Adrenal gland (tissue), 12 donors: ENCODE measurements around the gene PDE6B. TPM values are rescaled to one million over a fixed set of nuclear protein-coding genes. Genes with fewer than 3 reads are reported as not detected.

Experiments
- DNase-seq, 7 donors: peaks; one replicate each; pipeline ENCODE4 v3.0.0-alpha.2; 2019 to 2020
- H3K27ac ChIP-seq, 5 donors: fragments of 200-600 bp; sonication (generic) in 4 of 5; 1 replicate in 3 of 5; 2 replicates in 2 of 5; pipeline versions ENCODE4 v1.5.1 to v1.8.0; 2016 to 2020; ENCODE audit warnings: mild to moderate bottlenecking in 1 of 5
- H3K27me3 ChIP-seq: fragments of 200-600 bp; 2 replicates; pipeline ENCODE4 v1.8.0; 2021
- H3K36me3 ChIP-seq, 2 donors: fragments of 200-600 bp; replicated peaks in 1 of 2; 1 replicate in 1 of 2; 2 replicates in 1 of 2; pipeline versions ENCODE4 v1.5.1 to v1.8.0; 2018 to 2022
- H3K4me1 ChIP-seq, 2 donors: fragments of 200-600 bp; replicated peaks in 1 of 2; 1 replicate in 1 of 2; 2 replicates in 1 of 2; pipeline versions ENCODE4 v1.5.1 to v1.8.0; 2018 to 2021
- H3K4me3 ChIP-seq, 4 donors: fragments of 200-600 bp; sonication (generic) in 3 of 4; one replicate each; pipeline ENCODE4 v1.5.1; 2016 to 2018
- H3K9me3 ChIP-seq, 3 donors: fragments of 200-600 bp; sonication (generic) in 1 of 3; replicated peaks in 1 of 3; 1 replicate in 2 of 3; 2 replicates in 1 of 3; pipeline versions ENCODE4 v1.5.1 to v1.8.0; 2016 to 2021
- CTCF ChIP-seq, 6 experiments: fragments of 450-650 bp in 4 of 6; fragments of 200-600 bp in 2 of 6; sonication (generic) in 1 of 6; IDR thresholded peaks; 1 replicate in 5 of 6; 2 replicates in 1 of 6; pipeline versions ENCODE4 v1.5.1 to v1.8.0; 2016 to 2021; ENCODE audit warnings: antibody characterized with exemption in 6 of 6, mild to moderate bottlenecking in 2 of 6, moderate library complexity in 1 of 6
- POLR2A ChIP-seq, 2 donors: fragments of 450-650 bp; IDR thresholded peaks; one replicate each; pipeline ENCODE4 v1.6.1; 2017; ENCODE audit warnings: antibody characterized with exemption in 2 of 2, mild to moderate bottlenecking in 2 of 2, moderate library complexity in 1 of 2
- WGBS, 4 donors: extraction: QIAGEN DNeasy Blood & Tissue Kit in 2 of 4; methylation state at CpG; one replicate each; pipeline versions ENCODE4 v1.1.5 to v1.1.7; 2013 to 2017; 5-methylcytosine and 5-hydroxymethylcytosine counted together
- intact Hi-C, 2 donors: fragments of 100-400 bp; cut with DNase I; formaldehyde crosslinking; loops; one replicate each; pipeline versions ENCODE4 v1.14.1 to v1.15.0; 2022 to 2023
- polyA plus RNA-seq, 3 donors: library from polyadenylated mRNA; stranded (reverse); fragments of 200-250 nt in 2 of 3; fragments of 350-450 nt in 1 of 3; fragmentation: Illumina TruSeq in 1 of 3; extraction: RNeasy Lipid Tissue Mini Kit (QIAGEN cat#74804) in 1 of 3; gene quantifications; one replicate each; pipeline ENCODE4 v1.2.3, GENCODE V29; 2013 to 2014
- total RNA-seq, 9 donors: library from RNA; depleted of rRNA in 4 of 9; stranded (reverse); fragments of >200 nt in 4 of 9; fragments of 120-200 nt in 1 of 9; fragmentation: NEBNext Ultra II Directional in 1 of 9; extraction: Animal tissue kit (Norgen Biotek cat#: 25700) in 1 of 9; gene quantifications; one replicate each; pipeline versions ENCODE4 v1.1.0 to v1.2.4, GENCODE V29; 2013 to 2023
- donor health status: healthy with polysubstance abuse.
- donor health status: Bipolar disorder and iron deficiency.
- donor health status: DM: yes; HTN: yes; CAD: no.
- donor health status: DM: no; HTN: no; CAD: no.
- donor health status: DM: no; HTN: no; CAD: no.
- donor health status: DM: yes; HTN: yes; CAD: no.

Gene PDE6B
- total and polyA plus RNA-seq, 12 donors, result 0.68 to 26.6 (median 1.9) TPM; not detected in 2

- intact Hi-C loops, result no loop called here
- no peak for TF ChIP-seq CTCF (IDR thresholded peaks at IDR 0.05)
- no peak for TF ChIP-seq POLR2A (IDR thresholded peaks at IDR 0.05)
- no peak for DNase-seq
Observed at GRCh38 chr4:655464-656151, 30.2 kb downstream of the PDE6B start.

GRCh38 chr4:656436-657337 is 31.3 kb downstream of the PDE6B start:
- Histone ChIP-seq H3K4me3 (no peak overlapping the region), H3K27me3 (no peaks in the 10 kb centered on the region), H3K4me1 (no peaks in the 10 kb centered on the region), H3K9me3 (no peaks in the 10 kb centered on the region), H3K27ac (no peak overlapping the region), H3K36me3 (no peaks in the 10 kb centered on the region)
- DNase-seq, result no peak
- intact Hi-C loops, result no loop called here
- WGBS, 4 donors, result 74 to 80% (median 77%) methylated on average over 45 to 58 of the region's 58 CpGs
- no peak for TF ChIP-seq CTCF (IDR thresholded peaks at IDR 0.05)
- no peak for TF ChIP-seq POLR2A (IDR thresholded peaks at IDR 0.05)

More at GRCh38 chr4:655464-656151, 30.2 kb downstream of the PDE6B start:
- no peaks in the 10 kb centered on the region for H3K36me3 ChIP-seq
- H3K27me3 ChIP-seq, result no peaks in the 10 kb centered on the region
- H3K27ac ChIP-seq, result no peak overlapping the region
- H3K4me3 ChIP-seq, result no peak overlapping the region
- H3K9me3 ChIP-seq, result no peaks in the 10 kb centered on the region
- WGBS, 4 donors, result 61 to 75% (median 73%) methylated on average over 19 to 26 of the region's 26 CpGs
- H3K4me1 ChIP-seq, result no peaks in the 10 kb centered on the region

GRCh38 chr4:657338-657833 is 32.0 kb downstream of the PDE6B start:
- Histone ChIP-seq H3K27me3 (no peaks in the 10 kb centered on the region), H3K9me3 (no peaks in the 10 kb centered on the region), H3K4me3 (no peak overlapping the region), H3K4me1 (no peaks in the 10 kb centered on the region), H3K36me3 (no peaks in the 10 kb centered on the region), H3K27ac (no peak overlapping the region)
- TF ChIP-seq POLR2A (IDR thresholded peaks at IDR 0.05), result no peak
- no peak for TF ChIP-seq CTCF (IDR thresholded peaks at IDR 0.05)
- WGBS, 4 donors, result 74 to 88% (median 81%) methylated on average over 6 to 23 of the region's 23 CpGs
- no peak for DNase-seq
- intact Hi-C loops, result no loop called here
